Psoas muscle (tissue), 8 donors: ENCODE measurements around the gene OR2V2. TPM values are rescaled to one million over a fixed set of nuclear protein-coding genes. Genes with fewer than 3 reads are reported as not detected.
"Not testable (repeated sequence)": the region's sequence is repeated elsewhere in the genome, so short reads cannot be mapped to it uniquely, and the experiment has no call there.

Experiments used
- ATAC-seq, 4 donors: fragments of 200-7000 bp; cut with Tn5 transposase; one replicate each; pipeline ENCODE4 v1.9.1; 2020; ENCODE audit warnings: moderate library complexity in 3 of 4, mild to moderate bottlenecking in 2 of 4
- DNase-seq, 2 donors: peaks; one replicate each; pipeline ENCODE4 v3.0.0-alpha.2; 2020
- H3K27ac ChIP-seq: fragments of 200-600 bp; one replicate; pipeline ENCODE4 v1.8.0; 2022
- H3K27me3 ChIP-seq, 3 donors: fragments of 200-600 bp in 1 of 3; one replicate each; pipeline versions ENCODE4 v1.6.1 to v1.8.0; 2013 to 2022; ENCODE audit warnings: low read length in 2 of 3, mild to moderate bottlenecking in 2 of 3, moderate library complexity in 1 of 3; ENCODE audit not compliant: insufficient read depth in 3 of 3
- H3K36me3 ChIP-seq, 2 donors: fragments of 200-600 bp in 1 of 2; one replicate each; pipeline versions ENCODE4 v1.6.1 to v1.8.0; 2013 to 2022; ENCODE audit warnings: low read depth in 1 of 2, mild to moderate bottlenecking in 1 of 2, moderate library complexity in 1 of 2; ENCODE audit not compliant: insufficient read depth in 1 of 2
- H3K4me1 ChIP-seq: fragments of 200-600 bp; one replicate; pipeline ENCODE4 v1.8.0; 2022
- H3K4me3 ChIP-seq: fragments of 200-600 bp; one replicate; pipeline ENCODE4 v1.8.0; 2022; ENCODE audit warnings: mild to moderate bottlenecking
- H3K9me3 ChIP-seq: fragments of 200-600 bp; one replicate; pipeline ENCODE4 v1.8.0; 2022
- CTCF ChIP-seq: fragments of 200-600 bp; IDR thresholded peaks from one replicate; pipeline ENCODE4 v1.8.0; 2022; ENCODE audit warnings: antibody characterized with exemption
- WGBS, 3 donors: extraction: QIAGEN DNeasy Blood & Tissue Kit; methylation state at CpG; one replicate each; pipeline versions ENCODE4 v1.1.6 to v1.1.7; 2013; 5-methylcytosine and 5-hydroxymethylcytosine counted together
- intact Hi-C, 2 donors: fragments of 100-400 bp; cut with DNase I; formaldehyde crosslinking; loops; one replicate each; pipeline versions ENCODE4 v1.11.0 to v1.14.2; 2022
- polyA plus RNA-seq, 3 donors: library from polyadenylated mRNA; stranded (reverse); fragments of 200-250 nt; gene quantifications; one replicate each; pipeline ENCODE4 v1.2.3, GENCODE V29; 2013
- total RNA-seq, 4 donors: library from RNA; stranded (reverse); fragmentation: NEBNext Ultra II Directional in 2 of 4; extraction: Animal tissue kit (Norgen Biotek cat#: 25700) in 2 of 4; gene quantifications; one replicate each; pipeline versions ENCODE4 v1.2.1 to v1.2.4, GENCODE V29; 2021 to 2023
- donor health status: healthy with polysubstance abuse.
- donor health status: DM: no; HTN: no; CAD: no; lungs with moderate emphysema.
- donor health status: Bipolar disorder and iron deficiency.
- donor health status: healthy.
- donor health status: DM: yes; HTN: yes; CAD: no.
- donor health status: DM: no; HTN: no; CAD: no.
- donor health status: DM: no; HTN: no; CAD: no.
- donor health status: DM: yes; HTN: yes; CAD: no.

The OR2V2 gene
- total and polyA plus RNA-seq, 7 donors: not detected

GRCh38 chr5:181100121-181100875 is 47.1 kb upstream of the OR2V2 start:
- H3K4me3 ChIP-seq: peak overlapping the region; percentile 4
- peaks cover 0 to 32% (median 11%) of the 10 kb centered on the region in 3 donors for H3K27me3 ChIP-seq
- no peak for TF ChIP-seq CTCF
- H3K4me1 ChIP-seq: no peaks in the 10 kb centered on the region
- no peak overlapping the region for H3K27ac ChIP-seq
- no peak for ATAC-seq
- WGBS, 3 donors: 2% methylated on average over 45 to 62 of the region's 62 CpGs
- H3K36me3 ChIP-seq: no peaks in the 10 kb centered on the region
- no peak for DNase-seq
- H3K9me3 ChIP-seq: no peaks in the 10 kb centered on the region
- intact Hi-C loops: no loop called here

GRCh38 chr5:181101030-181101641 is 46.2 kb upstream of the OR2V2 start:
- H3K36me3 ChIP-seq, DNase-seq, H3K27ac ChIP-seq, H3K9me3 ChIP-seq, ATAC-seq, H3K4me3 ChIP-seq, H3K4me1 ChIP-seq, intact Hi-C loops: not testable (repeated sequence)
- 0% methylated on average over 12 of the region's 54 CpGs; no CpG with 5 or more reads in 2 of the 3 donors for WGBS, 3 donors
- peaks cover 0 to 37% (median 11%) of the 10 kb centered on the region in 3 donors for H3K27me3 ChIP-seq

- WGBS, 3 donors: no CpG with 5 or more reads among the region's 30 CpGs
- intact Hi-C loops: not testable (repeated sequence)
These were observed 45.3 kb upstream of the OR2V2 start for GRCh38 chr5:181101930-181102674.

GRCh38 chr5:181104259-181104568 is 43.2 kb upstream of the OR2V2 start:
- not testable (repeated sequence) for H3K36me3 ChIP-seq
- 4 to 9% (median 5%) methylated on average over 5 of the region's 5 CpGs for WGBS, 3 donors
- peaks cover 0 to 58% (median 18%) of the 10 kb centered on the region in 3 donors for H3K27me3 ChIP-seq

More at GRCh38 chr5:181101930-181102674, 45.3 kb upstream of the OR2V2 start:
- not testable (repeated sequence) for H3K9me3 ChIP-seq, ATAC-seq, DNase-seq, H3K36me3 ChIP-seq, H3K27ac ChIP-seq, H3K4me3 ChIP-seq, H3K4me1 ChIP-seq
- peaks cover 0 to 47% (median 11%) of the 10 kb centered on the region in 3 donors for H3K27me3 ChIP-seq

GRCh38 chr5:181104606-181105390 is 42.6 kb upstream of the OR2V2 start:
- intact Hi-C loops, H3K27ac ChIP-seq, H3K4me3 ChIP-seq, DNase-seq, H3K9me3 ChIP-seq, H3K4me1 ChIP-seq, H3K36me3 ChIP-seq: not testable (repeated sequence)
- 25 to 52% (median 47%) methylated on average over 12 to 20 of the region's 20 CpGs for WGBS, 3 donors
- peaks cover 0 to 58% (median 13%) of the 10 kb centered on the region in 3 donors for H3K27me3 ChIP-seq
- peak in 1 of 4 donors; percentile 8 for ATAC-seq

More at GRCh38 chr5:181104259-181104568, 43.2 kb upstream of the OR2V2 start:
- H3K27ac ChIP-seq, DNase-seq, intact Hi-C loops, H3K9me3 ChIP-seq, H3K4me1 ChIP-seq, ATAC-seq, H3K4me3 ChIP-seq: not testable (repeated sequence)

- H3K4me1 ChIP-seq: no peaks in the 10 kb centered on the region
- H3K36me3 ChIP-seq: no peaks in the 10 kb centered on the region
- H3K27ac ChIP-seq: no peak overlapping the region
- no peaks in the 10 kb centered on the region for H3K9me3 ChIP-seq
- no peak for ATAC-seq
- peaks cover 0 to 58% (median 9%) of the 10 kb centered on the region in 3 donors for H3K27me3 ChIP-seq
- intact Hi-C loops: no loop called here
- 43 to 66% (median 61%) methylated on average over 7 of the region's 7 CpGs for WGBS, 3 donors
- DNase-seq: no peak
- no peak for TF ChIP-seq CTCF
- H3K4me3 ChIP-seq: no peak overlapping the region
These were observed 41.9 kb upstream of the OR2V2 start for GRCh38 chr5:181105391-181106025.
